ENCODE results near the gene ZNF497. TPM values are rescaled to one million over a fixed set of nuclear protein-coding genes. Genes with fewer than 3 reads are reported as not detected.

ZNF497 gene
- polyA plus RNA-seq, 1 of the 3 experiments (the other 2 are of a cell fraction) = 1.1 TPM

GRCh38 chr19:58388175-58388526 is 25.6 kb upstream of the ZNF497 start:
- Histone ChIP-seq H3K9me2 (no peaks in the 10 kb centered on the region), H3K4me2 (peak overlapping the region; percentile 85), H3K27me3 (ENCODE audit: insufficient read depth) (no peaks in the 10 kb centered on the region), H3F3A (replicated peaks; ENCODE audit: insufficient read depth) (peaks cover 22% of the 10 kb centered on the region), H3K9ac (peak overlapping the region; percentile 91), H3K27ac (ENCODE audit: low read depth in 2 of 2, low read length in 1 of 2) (no peak overlapping the region), H3K79me2 (ENCODE audit: insufficient read depth) (peaks cover 70% of the 10 kb centered on the region), H4K20me1 (ENCODE audit: insufficient read depth) (peaks cover 43% of the 10 kb centered on the region), H2AFZ (ENCODE audit: low read depth) (no peak overlapping the region), H3K4me3 (ENCODE audit: low read depth in 2 of 2, low read length in 1 of 2) (peak overlapping the region; percentile 87 to 92), H3K36me3 (replicated peaks in 1 of 2; ENCODE audit: control insufficient read depth in 1 of 2, insufficient read depth in 2 of 2, low read length in 1 of 2) (peaks cover 27 to 44% of the 10 kb centered on the region in 2 experiments), H3K4me1 (ENCODE audit: control insufficient read depth in 1 of 2, insufficient read depth in 2 of 2, low read depth in 1 of 2, low read length in 1 of 2) (peaks cover 16 to 25% of the 10 kb centered on the region in 2 experiments; a peak in 3 of 4 replicates), H3K9me3 (no peaks in the 10 kb centered on the region)
- CTCF ChIA-PET = interaction anchor here (0.6 kb wide), 1 partner anchor 775 kb away, joined by 3 read pairs; no protein-coding TSS in a partner anchor
- WGBS (ENCODE audit: low lambda C conversion rate) = 28% methylated on average over 3 of the region's 3 CpGs
- POLR2A ChIA-PET = interaction anchor here (0.9 to 1.6 kb wide), 5 partner anchors 10 to 131 kb away, joined by 3 to 5 read pairs (median 4); partner anchors contain the start of genes ZBTB45 and ZNF497
- no peak for TF ChIP-seq ZBTB33 (IDR thresholded peaks at IDR 0.05; ENCODE audit: borderline replicate concordance, low read depth)
- no peak for TF ChIP-seq SMC3 (IDR thresholded peaks at IDR 0.05; ENCODE audit: low read depth, low read length)
- no peak for TF ChIP-seq TCF12 (IDR thresholded peaks at IDR 0.05)
- no peak for TF ChIP-seq YY1 (IDR thresholded peaks at IDR 0.05; ENCODE audit: low read depth)
- TF ChIP-seq SIN3A (IDR thresholded peaks at IDR 0.05; ENCODE audit: borderline replicate concordance, low read depth, low read length) = no peak
- no peak for TF ChIP-seq RXRA (IDR thresholded peaks at IDR 0.05; ENCODE audit: borderline replicate concordance, low read depth)
- no peak for TF ChIP-seq NFIC (IDR thresholded peaks at IDR 0.05; ENCODE audit: borderline replicate concordance)
- no peak for TF ChIP-seq FOSL2 (IDR thresholded peaks at IDR 0.05; ENCODE audit: borderline replicate concordance, low read depth)
- no peak for TF ChIP-seq EZH2phosphoT487 (IDR thresholded peaks at IDR 0.05; ENCODE audit: borderline replicate concordance, low read depth)
- TF ChIP-seq GABPA (IDR thresholded peaks at IDR 0.05; ENCODE audit: low read depth) = no peak
- no peak for TF ChIP-seq RAD21 (IDR thresholded peaks at IDR 0.05; ENCODE audit: low read length)
- TF ChIP-seq NRF1 (IDR thresholded peaks at IDR 0.05; ENCODE audit: low read depth, low read length) = no peak
- no peak for TF ChIP-seq MAX (IDR thresholded peaks at IDR 0.05; ENCODE audit: low read depth)
- no peak for TF ChIP-seq POLR2AphosphoS5 (IDR thresholded peaks at IDR 0.05; ENCODE audit: low read depth, low read length)
- no peak for TF ChIP-seq REST (IDR thresholded peaks at IDR 0.05; ENCODE audit: low read depth, low read length)
- no peak for DNase-seq

Data from SK-N-SH (cell line).